AG09319 (cell line): ENCODE measurements around the gene ROBO1.

Experiments used
- DNase-seq: peaks from one replicate; pipeline ENCODE4 v3.0.0-alpha.2; 2010; ENCODE audit warnings: low read depth; ENCODE audit errors: extremely low read depth
- TF ChIP-seq, protein P1 (sequence below): IDR thresholded peaks from 2 replicates; pipeline ENCODE4 v1.5.1; 2011; ENCODE audit warnings: low read depth, mild to moderate bottlenecking, inconsistent platforms, low read length, moderate library complexity

ROBO1 gene

DNA sequence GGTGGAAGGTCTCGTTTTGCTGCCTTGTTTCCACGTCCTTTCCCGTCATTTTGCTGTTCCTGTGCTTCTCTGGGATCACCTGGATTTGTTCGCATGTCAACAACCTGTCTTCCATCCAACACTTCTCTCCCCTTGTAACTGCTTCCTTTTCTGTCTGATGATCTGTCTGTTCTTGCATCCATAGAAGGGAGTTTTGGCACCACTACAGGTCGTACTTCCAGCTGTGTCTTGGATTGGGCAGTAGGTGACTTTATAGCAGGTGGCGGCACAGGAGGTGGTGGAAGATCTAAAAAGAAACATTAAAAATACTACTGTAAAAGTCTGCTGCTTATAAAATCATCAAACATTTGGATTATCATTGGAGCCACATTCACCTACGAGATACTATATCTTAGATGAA is 1161.0 kb downstream of the ROBO1 start:
- TF ChIP-seq, protein P1, sequence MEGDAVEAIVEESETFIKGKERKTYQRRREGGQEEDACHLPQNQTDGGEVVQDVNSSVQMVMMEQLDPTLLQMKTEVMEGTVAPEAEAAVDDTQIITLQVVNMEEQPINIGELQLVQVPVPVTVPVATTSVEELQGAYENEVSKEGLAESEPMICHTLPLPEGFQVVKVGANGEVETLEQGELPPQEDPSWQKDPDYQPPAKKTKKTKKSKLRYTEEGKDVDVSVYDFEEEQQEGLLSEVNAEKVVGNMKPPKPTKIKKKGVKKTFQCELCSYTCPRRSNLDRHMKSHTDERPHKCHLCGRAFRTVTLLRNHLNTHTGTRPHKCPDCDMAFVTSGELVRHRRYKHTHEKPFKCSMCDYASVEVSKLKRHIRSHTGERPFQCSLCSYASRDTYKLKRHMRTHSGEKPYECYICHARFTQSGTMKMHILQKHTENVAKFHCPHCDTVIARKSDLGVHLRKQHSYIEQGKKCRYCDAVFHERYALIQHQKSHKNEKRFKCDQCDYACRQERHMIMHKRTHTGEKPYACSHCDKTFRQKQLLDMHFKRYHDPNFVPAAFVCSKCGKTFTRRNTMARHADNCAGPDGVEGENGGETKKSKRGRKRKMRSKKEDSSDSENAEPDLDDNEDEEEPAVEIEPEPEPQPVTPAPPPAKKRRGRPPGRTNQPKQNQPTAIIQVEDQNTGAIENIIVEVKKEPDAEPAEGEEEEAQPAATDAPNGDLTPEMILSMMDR = no peak

DNA sequence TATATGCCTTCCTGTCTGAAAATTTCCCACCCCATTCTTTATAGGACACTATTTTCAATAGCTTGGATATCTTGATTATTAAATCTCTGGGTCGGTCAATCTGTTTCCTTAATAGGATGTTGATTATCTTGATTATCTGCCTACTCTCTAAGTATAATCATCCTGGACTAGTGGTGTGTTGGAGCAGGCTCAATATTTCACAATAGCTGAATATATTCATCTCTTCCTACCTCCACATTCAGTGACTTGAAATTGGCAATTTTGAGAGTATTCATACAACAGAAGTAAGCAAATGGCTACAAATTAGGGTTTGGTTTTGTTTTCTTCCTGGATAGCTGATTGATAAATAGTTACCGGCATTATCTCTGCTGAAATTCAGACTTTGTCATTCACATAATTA is 1162.6 kb downstream of the ROBO1 start:
- no peak for DNase-seq
- TF ChIP-seq, protein P1 = no peak

More for the DNA sequence above, 1161.0 kb downstream of the ROBO1 start:
- DNase-seq = no peak

DNA sequence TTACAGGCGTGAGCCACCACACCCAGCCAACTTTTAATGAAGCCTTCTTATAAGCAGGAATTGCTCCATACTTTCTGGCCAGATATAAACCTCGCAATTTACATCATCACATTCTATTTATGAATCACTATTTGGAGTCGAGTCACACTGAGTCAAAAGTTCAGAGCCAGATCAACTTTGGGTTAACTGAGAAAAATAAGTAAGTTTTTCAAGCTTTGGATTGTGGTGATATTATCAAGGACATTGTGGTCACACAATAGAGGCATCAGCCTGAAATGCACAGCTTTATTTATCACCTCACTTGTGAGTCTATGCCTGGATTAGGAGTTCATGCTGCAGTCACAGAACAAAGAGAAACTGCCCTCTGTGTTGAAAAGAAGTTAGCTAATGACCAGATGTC is 1163.5 kb downstream of the ROBO1 start:
- DNase-seq = peak; percentile 23
- TF ChIP-seq, protein P1 = no peak

DNA sequence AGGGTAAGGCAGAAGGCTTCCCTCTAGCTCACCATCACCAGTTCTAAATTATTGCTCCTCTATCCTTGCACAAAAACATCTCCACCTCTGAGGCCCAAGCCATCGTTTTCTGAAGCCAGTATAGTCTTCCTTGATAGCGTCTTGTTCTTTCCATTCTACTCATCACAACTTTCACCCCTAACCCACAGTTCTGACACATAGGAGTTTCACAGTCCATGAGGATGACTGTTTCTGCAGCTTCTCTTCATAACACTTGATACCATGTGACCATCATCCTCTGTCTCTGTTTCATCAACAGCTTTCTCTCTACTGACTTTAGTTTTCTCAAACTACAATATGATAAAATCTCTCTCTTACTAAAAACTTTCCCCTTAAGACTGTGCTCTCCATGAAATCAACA is 1166.5 kb downstream of the ROBO1 start:
- TF ChIP-seq, protein P1 = no peak
- DNase-seq = no peak

DNA sequence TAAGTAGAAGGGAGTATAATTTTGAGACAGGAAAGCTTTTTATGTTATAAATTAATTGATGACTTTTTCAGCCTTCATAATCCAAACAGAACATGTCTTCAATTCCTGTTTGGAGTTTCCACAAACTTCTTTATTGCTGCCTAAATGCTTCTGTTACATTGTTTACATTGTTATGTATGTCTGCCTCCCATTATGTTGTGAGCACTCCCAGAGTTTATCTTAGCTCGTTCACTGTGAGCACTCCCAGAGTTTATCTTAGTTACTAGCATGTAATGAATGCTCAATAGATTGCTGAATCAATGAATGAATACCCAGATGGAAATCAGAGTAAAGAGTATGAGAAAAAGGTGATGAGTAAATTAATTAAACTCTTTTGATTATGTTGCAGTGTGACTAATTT is 1178.0 kb downstream of the ROBO1 start:
- no peak for DNase-seq
- TF ChIP-seq, protein P1 = no peak

DNA sequence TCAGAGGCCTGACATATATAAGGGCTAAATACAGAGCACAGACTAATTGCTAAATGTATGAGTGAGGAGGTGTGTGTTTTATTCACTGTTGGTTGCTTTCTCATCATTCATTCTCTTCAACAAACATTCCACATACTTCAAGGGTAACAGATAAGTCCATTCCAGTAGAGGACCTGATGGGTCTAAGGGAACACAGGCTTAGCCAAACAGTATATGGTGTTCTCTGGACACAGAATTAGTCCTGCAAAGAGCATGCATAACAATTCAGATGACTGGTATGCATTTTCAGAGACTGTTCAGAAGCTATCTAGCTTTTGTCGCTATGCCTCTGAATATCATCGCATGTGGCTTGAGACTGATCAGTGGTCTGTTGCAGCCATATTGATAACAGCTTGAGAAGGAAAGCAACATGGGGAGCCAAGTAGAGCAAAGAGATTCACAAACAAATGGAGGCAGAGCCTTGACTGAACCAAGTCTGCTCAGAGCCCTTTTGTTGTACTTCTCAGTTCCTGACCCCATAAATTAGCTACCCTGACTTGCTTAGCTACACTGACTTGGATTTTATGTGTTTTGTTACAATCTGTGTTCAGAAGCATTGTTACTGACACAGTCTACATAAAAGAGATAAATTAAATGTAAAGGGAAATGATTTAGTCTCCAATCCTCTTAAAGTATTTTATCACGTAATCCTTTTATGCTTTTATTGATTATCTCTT is 1178.7 kb downstream of the ROBO1 start:
- TF ChIP-seq, protein P1 = no peak
- DNase-seq = no peak

DNA sequence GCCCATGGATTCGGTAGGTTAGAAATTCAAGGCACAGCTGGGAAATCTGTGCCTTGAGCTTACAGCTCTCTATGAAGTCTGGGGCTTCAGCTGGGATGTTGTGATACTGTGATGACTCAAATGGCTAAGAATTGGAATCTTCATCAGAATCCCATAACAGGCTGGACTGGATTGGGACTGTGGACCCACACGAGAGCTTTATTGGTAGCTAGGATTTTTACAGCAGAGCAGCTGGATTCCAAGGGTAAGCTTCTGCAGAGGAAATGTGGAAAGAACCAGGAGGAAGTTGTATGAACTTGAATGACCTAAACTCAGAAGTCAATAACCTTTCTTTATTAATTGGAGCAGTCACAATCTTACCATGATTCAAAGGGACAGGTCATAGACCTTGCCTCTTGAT is 1187.1 kb downstream of the ROBO1 start:
- TF ChIP-seq, protein P1 = no peak
- DNase-seq = no peak
